OCI-LY7 (cell line): ENCODE measurements around the gene CPNE2. TPM values are rescaled to one million over a fixed set of nuclear protein-coding genes. Genes with fewer than 3 reads are reported as not detected.

Experiments used
- BruUV-seq: library from RNA; stranded (reverse); fragments of 400-500 nt; replicated peaks from 2 replicates; lab custom pipeline; 2021; lab: Mats Ljungman, UMichigan
- CTCF ChIA-PET: fragments of 300-600 bp; sonication (Branson Sonifier 250); formaldehyde crosslinking; loops from one replicate; lab custom pipeline; 2022; ENCODE audit warnings: antibody characterized with exemption; ENCODE audit not compliant: unreplicated experiment; lab: Charles Lee
- POLR2A ChIA-PET: fragments of 300-600 bp; sonication (Branson Sonifier 250); formaldehyde crosslinking; loops from one replicate; lab custom pipeline; 2022; ENCODE audit warnings: antibody characterized with exemption; lab: Charles Lee
- DNase-seq: peaks from one replicate; pipeline ENCODE4 v3.0.0-alpha.2; 2015; ENCODE audit warnings: low spot score
- H2AFZ ChIP-seq: fragments of 200-600 bp; sonication (generic), shearing (Covaris generic); 2 replicates; pipeline ENCODE4 v1.6.1; 2014; ENCODE audit warnings: mild to moderate bottlenecking, antibody characterized with exemption, low read length, moderate library complexity
- H3K27ac ChIP-seq: fragments of 200-600 bp; sonication (generic); 2 replicates; pipeline ENCODE4 v1.5.1; 2014; ENCODE audit warnings: mixed run types, low read depth, mild to moderate bottlenecking, moderate library complexity, low read length, inconsistent platforms; ENCODE audit not compliant: poor library complexity, severe bottlenecking
- H3K36me3 ChIP-seq: fragments of 200-600 bp; sonication (generic); 2 replicates; pipeline ENCODE4 v1.6.1; 2014; ENCODE audit warnings: mild to moderate bottlenecking, antibody characterized with exemption, low read length, moderate library complexity, mixed read lengths; ENCODE audit not compliant: insufficient read depth
- H3K4me1 ChIP-seq: fragments of 200-600 bp; sonication (generic); 2 replicates; pipeline ENCODE4 v1.5.1; 2014; ENCODE audit warnings: mild to moderate bottlenecking, low read length; ENCODE audit not compliant: insufficient read depth, poor library complexity, severe bottlenecking
- H3K4me2 ChIP-seq: fragments of 200-600 bp; sonication (generic); 2 replicates; pipeline ENCODE4 v1.6.1; 2014; ENCODE audit warnings: mild to moderate bottlenecking, low read length
- H3K4me3 ChIP-seq: fragments of 200-600 bp; sonication (generic); 2 replicates; pipeline ENCODE4 v1.5.1; 2014; ENCODE audit warnings: mild to moderate bottlenecking, low read depth, low read length; ENCODE audit not compliant: poor library complexity, severe bottlenecking
- H3K79me2 ChIP-seq: fragments of 200-600 bp; sonication (generic); 2 replicates; pipeline ENCODE4 v1.6.1; 2016; ENCODE audit warnings: low read depth, mild to moderate bottlenecking, low read length, moderate library complexity, mixed read lengths; ENCODE audit not compliant: insufficient read depth
- H3K9me2 ChIP-seq: fragments of 200-600 bp; sonication (generic); 2 replicates; pipeline ENCODE4 v1.6.1; 2016; ENCODE audit warnings: mild to moderate bottlenecking, low read length, mixed read lengths; ENCODE audit not compliant: insufficient read depth
- H3K9me3 ChIP-seq: fragments of 200-600 bp; sonication (generic); 2 replicates; pipeline ENCODE4 v1.6.1; 2014; ENCODE audit warnings: mild to moderate bottlenecking, mixed run types, low read length, mixed read lengths
- H4K20me1 ChIP-seq: fragments of 200-600 bp; sonication (generic); 2 replicates; pipeline ENCODE4 v1.6.1; 2014; ENCODE audit warnings: mild to moderate bottlenecking, antibody characterized with exemption, low read length, moderate library complexity, mixed read lengths; ENCODE audit not compliant: insufficient read depth
- CTCF ChIP-seq: fragments of 200-600 bp; sonication (generic); conservative IDR thresholded peaks from 2 replicates; pipeline ENCODE4 v1.5.1; 2014; ENCODE audit warnings: mild to moderate bottlenecking, antibody characterized with exemption, low read length, moderate library complexity, mixed read lengths
- EZH2phosphoT487 ChIP-seq: fragments of 200-600 bp; sonication (generic); IDR thresholded peaks from 2 replicates; pipeline ENCODE4 v1.6.1; 2018; ENCODE audit warnings: low read depth, borderline replicate concordance, mild to moderate bottlenecking, mixed run types, antibody characterized with exemption, low read length, moderate library complexity, mixed read lengths
- intact Hi-C: fragments of 100-400 bp; cut with micrococcal nuclease; formaldehyde crosslinking; loops from one replicate; pipeline ENCODE4 v1.10.0; 2022; ENCODE audit not compliant: unreplicated experiment
- total RNA-seq, 2 experiments: library from RNA; depleted of rRNA in 1 of 2; stranded (reverse); fragments of >200 nt in 1 of 2; shearing (Covaris generic) in 1 of 2; gene quantifications; 2 replicates each; pipeline ENCODE4 v1.2.3, GENCODE V29; 2014 to 2022

Gene CPNE2
- total RNA-seq, 2 experiments from 2014 or later = 14.4 to 44.7 TPM

DNA sequence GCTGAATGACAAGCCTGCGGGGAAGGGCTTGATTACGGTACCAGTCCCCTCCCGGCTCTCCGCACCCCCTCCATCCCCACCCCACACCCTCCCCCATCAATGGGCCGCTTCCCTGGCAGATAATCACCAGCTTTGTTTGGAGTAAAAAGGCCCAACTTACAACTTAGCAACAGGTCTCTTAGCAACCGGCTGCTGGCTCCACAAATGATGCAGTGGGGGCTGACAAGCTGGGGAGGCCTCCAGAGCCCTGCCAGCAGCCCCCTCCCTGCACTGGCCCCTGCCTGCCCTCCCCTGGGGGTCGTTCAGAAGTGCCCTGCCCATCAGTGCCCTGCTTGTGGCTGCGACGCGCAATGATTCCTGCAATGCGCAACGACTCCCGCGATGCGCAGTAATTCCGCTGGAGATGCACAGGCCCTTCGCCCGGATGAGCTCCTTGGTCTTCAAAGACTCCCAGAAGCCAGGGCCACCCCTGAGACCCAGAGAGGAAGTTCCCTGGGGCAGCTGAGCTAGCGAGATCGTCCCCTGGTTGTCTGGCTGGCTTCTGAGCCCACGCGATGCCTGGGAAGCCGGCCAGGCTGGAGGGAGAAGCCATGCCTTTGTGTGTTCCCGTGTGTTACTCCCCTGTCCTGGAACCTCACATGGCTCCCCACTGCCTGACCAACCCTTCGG lies 23.3 kb downstream of the CPNE2 start:
- TF ChIP-seq CTCF (no peak), EZH2phosphoT487 (no peak)
- Histone ChIP-seq H3K4me3 (no peak overlapping the region), H3K27ac (no peak overlapping the region), H3K4me2 (no peak overlapping the region), H3K4me1 (peaks cover 32% of the 10 kb centered on the region), H3K79me2 (no peaks in the 10 kb centered on the region), H4K20me1 (no peaks in the 10 kb centered on the region), H3K9me2 (no peaks in the 10 kb centered on the region), H3K9me3 (no peaks in the 10 kb centered on the region), H3K36me3 (peaks cover 8% of the 10 kb centered on the region), H2AFZ (no peak overlapping the region)
- DNase-seq = no peak
- intact Hi-C loops = no loop called here
- CTCF ChIA-PET = no interaction called here
- BruUV-seq = no TSS peak
- POLR2A ChIA-PET = interaction anchor here (0.6 to 0.7 kb wide), 2 partner anchors 37 to 1529 kb away, joined by 3 to 6 read pairs; no protein-coding TSS in a partner anchor

DNA sequence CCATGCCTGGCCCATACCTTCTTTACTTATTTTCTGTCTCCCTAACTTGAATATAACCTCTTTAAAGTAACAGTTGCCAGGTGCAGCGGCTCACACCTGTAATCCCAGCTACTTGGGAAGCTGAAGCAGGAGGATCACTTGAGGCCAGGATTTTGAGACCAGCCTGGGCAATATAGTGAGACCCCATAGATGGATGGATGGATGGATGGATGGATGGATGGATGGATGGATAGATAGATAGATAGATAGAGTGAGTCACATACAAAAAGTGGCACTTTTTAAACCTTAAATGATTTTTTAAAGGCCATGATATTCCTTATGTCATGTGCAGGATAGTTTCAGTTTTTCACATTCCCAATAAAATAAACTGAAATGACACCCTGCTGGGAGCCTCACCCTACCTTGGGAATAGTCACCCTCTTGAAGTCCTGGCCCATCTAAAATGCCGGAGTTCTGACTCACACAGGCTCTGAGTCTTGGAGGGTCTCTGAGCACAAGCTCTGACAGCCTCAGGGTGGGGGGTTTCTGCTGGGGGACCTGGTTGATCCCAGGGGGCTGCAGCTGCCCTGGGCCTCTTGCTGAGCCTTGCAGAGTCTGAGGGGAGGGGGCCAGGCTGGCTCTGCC lies 26.2 kb downstream of the CPNE2 start:
- Histone ChIP-seq H3K79me2 (no peaks in the 10 kb centered on the region), H3K4me3 (no peak overlapping the region), H3K27ac (no peak overlapping the region), H3K4me2 (no peak overlapping the region), H4K20me1 (no peaks in the 10 kb centered on the region), H3K36me3 (peaks cover 8% of the 10 kb centered on the region), H3K9me2 (no peaks in the 10 kb centered on the region), H3K9me3 (no peaks in the 10 kb centered on the region), H3K4me1 (peaks cover 26% of the 10 kb centered on the region), H2AFZ (no peak overlapping the region)
- TF ChIP-seq EZH2phosphoT487 (no peak), CTCF (no peak)
- POLR2A ChIA-PET = interaction anchor here (1.6 kb wide), 1 partner anchor 16 kb away, joined by 3 read pairs; no protein-coding TSS in a partner anchor
- no peak for DNase-seq
- no TSS peak for BruUV-seq
- CTCF ChIA-PET = no interaction called here
- intact Hi-C loops = no loop called here
